Kidney (tissue), 14 donors: Measurements from ENCODE around the gene CTBS. TPM values are rescaled to one million over a fixed set of nuclear protein-coding genes. Genes with fewer than 3 reads are reported as not detected.

Source experiments
- DNase-seq, 5 donors: peaks; one replicate each; pipeline ENCODE4 v3.0.0-alpha.2; 2013 to 2020
- FAIRE-seq: peaks from 2 replicates; lab custom pipeline; 2012; peaks lifted over from hg19 to GRCh38; lab: Jason Lieb, UNC
- H3K27ac ChIP-seq, 2 donors: one replicate each; pipeline ENCODE4 v1.7.0; 2013; ENCODE audit warnings: low read depth in 2 of 2, low read length in 2 of 2, inconsistent platforms in 1 of 2
- H3K27me3 ChIP-seq: one replicate; pipeline ENCODE4 v1.7.1; 2013; ENCODE audit warnings: low read length, inconsistent platforms; ENCODE audit not compliant: control insufficient read depth, insufficient read depth
- H3K36me3 ChIP-seq, 3 donors: one replicate each; pipeline versions ENCODE4 v1.7.0 to v1.7.1; 2013; ENCODE audit warnings: low read length in 3 of 3, control low read depth in 1 of 3, inconsistent platforms in 1 of 3; ENCODE audit not compliant: insufficient read depth in 3 of 3, control insufficient read depth in 2 of 3
- H3K4me1 ChIP-seq, 3 donors: one replicate each; pipeline versions ENCODE4 v1.7.0 to v1.7.1; 2013; ENCODE audit warnings: low read length in 3 of 3, inconsistent platforms in 1 of 3, low read depth in 1 of 3; ENCODE audit not compliant: control insufficient read depth in 2 of 3, insufficient read depth in 2 of 3
- H3K4me3 ChIP-seq, 3 donors: one replicate each; pipeline versions ENCODE4 v1.7.0 to v1.8.1; 2013; ENCODE audit warnings: low read length in 3 of 3, control low read depth in 1 of 3, inconsistent platforms in 1 of 3
- H3K9ac ChIP-seq, 3 donors: one replicate each; pipeline versions ENCODE4 v1.7.0 to v1.7.1; 2013; ENCODE audit warnings: low read length in 3 of 3, control low read depth in 1 of 3, inconsistent platforms in 1 of 3
- H3K9me3 ChIP-seq, 3 donors: one replicate each; pipeline versions ENCODE4 v1.7.0 to v1.7.1; 2013; ENCODE audit warnings: low read length in 3 of 3, control low read depth in 1 of 3, inconsistent platforms in 1 of 3; ENCODE audit not compliant: control insufficient read depth in 2 of 3, insufficient read depth in 1 of 3
- intact Hi-C: fragments of 100-400 bp; cut with DNase I; formaldehyde crosslinking; loops from one replicate; pipeline ENCODE4 v1.11.1; 2022
- polyA plus RNA-seq: library from polyadenylated mRNA; stranded (reverse); fragments of 350-450 nt; fragmentation: Illumina TruSeq; extraction: RNeasy Lipid Tissue Mini Kit (QIAGEN cat#74804); gene quantifications from one replicate; pipeline ENCODE4 v1.2.3, GENCODE V29; 2014; ENCODE audit warnings: low read depth, low replicate concordance; ENCODE audit not compliant: insufficient read depth
- total RNA-seq: library from RNA; stranded (reverse); fragmentation: NEBNext Ultra II Directional; extraction: Animal tissue kit (Norgen Biotek cat#: 25700); gene quantifications from one replicate; pipeline ENCODE4 v1.2.1, GENCODE V29; 2021
- TF ChIP-seq, protein P1 (sequence below): IDR thresholded peaks from 3 replicates; pipeline ENCODE4 v1.5.1; 2012; ENCODE audit warnings: mild to moderate bottlenecking, moderate library complexity, borderline replicate concordance; ENCODE audit not compliant: insufficient read depth; ENCODE audit errors: extremely low read depth
- donor health status: control.
- donor health status: control.
- donor health status: control.
- donor health status: control.
- donor health status: control.
- donor health status: DM: yes; HTN: yes; CAD: no.
- donor health status: Normal renal cell carcinoma (clear cell type).

CTBS gene
- total and polyA plus RNA-seq, 2 donors from 2014 or later: 19.1 to 32.0 TPM

DNA sequence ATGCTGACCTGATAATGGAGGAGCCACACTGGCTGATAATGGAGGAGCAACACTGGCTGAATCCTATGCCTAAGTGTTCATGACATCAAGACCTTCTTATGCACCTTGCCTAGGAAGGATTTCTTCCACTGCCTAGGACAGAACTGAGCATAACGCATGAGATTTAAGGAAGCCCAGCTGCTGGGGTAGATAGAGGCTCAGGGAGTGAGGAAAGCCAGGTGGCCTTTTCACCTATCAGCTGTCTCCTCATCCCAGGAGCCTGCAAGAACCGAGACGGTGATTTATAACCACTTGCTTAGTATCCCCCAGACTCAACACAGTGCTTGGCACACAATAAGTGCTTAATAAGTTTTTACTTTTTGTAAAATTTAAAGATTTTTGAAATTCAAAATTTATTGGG, 7.4 kb upstream of the CTBS start:
- no peaks in the 10 kb centered on the region for H3K4me1 ChIP-seq
- DNase-seq (no peak), FAIRE-seq (no peak)
- no peak overlapping the region for H3K27ac ChIP-seq
- no peak overlapping the region for H3K4me3 ChIP-seq
- no peak overlapping the region for H3K9ac ChIP-seq
- TF ChIP-seq, protein P1, sequence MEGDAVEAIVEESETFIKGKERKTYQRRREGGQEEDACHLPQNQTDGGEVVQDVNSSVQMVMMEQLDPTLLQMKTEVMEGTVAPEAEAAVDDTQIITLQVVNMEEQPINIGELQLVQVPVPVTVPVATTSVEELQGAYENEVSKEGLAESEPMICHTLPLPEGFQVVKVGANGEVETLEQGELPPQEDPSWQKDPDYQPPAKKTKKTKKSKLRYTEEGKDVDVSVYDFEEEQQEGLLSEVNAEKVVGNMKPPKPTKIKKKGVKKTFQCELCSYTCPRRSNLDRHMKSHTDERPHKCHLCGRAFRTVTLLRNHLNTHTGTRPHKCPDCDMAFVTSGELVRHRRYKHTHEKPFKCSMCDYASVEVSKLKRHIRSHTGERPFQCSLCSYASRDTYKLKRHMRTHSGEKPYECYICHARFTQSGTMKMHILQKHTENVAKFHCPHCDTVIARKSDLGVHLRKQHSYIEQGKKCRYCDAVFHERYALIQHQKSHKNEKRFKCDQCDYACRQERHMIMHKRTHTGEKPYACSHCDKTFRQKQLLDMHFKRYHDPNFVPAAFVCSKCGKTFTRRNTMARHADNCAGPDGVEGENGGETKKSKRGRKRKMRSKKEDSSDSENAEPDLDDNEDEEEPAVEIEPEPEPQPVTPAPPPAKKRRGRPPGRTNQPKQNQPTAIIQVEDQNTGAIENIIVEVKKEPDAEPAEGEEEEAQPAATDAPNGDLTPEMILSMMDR: no peak
- no peaks in the 10 kb centered on the region for H3K27me3 ChIP-seq
- intact Hi-C loops: no loop called here
- H3K36me3 ChIP-seq: no peaks in the 10 kb centered on the region
- H3K9me3 ChIP-seq: no peaks in the 10 kb centered on the region

DNA sequence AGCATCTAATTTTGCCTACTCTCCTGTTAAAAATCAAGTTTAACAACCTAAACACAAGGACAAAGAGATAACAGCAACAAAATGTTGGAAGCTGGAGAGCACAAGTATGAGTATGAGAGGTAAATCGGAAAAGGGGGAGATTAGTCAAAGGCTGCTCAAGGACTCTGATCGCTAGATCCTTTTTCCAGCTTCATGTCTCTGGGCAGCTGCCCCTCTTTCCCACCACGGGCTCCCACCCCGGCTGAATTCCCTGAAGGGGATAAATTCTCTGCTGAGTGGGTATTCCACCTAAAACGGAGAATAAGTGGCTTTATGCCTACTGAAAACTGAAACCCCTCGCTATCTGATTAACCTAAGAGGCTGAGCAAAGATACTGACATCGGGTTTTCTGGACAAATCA, 696 bp upstream of the CTBS start:
- H3K27me3 ChIP-seq: no peaks in the 10 kb centered on the region
- H3K9ac ChIP-seq: peak overlapping the region in 1 of 3 donors; percentile 21
- TF ChIP-seq, protein P1: no peak
- DNase-seq (no peak), FAIRE-seq (no peak)
- intact Hi-C loops: no loop called here
- no peaks in the 10 kb centered on the region for H3K36me3 ChIP-seq
- H3K9me3 ChIP-seq: no peaks in the 10 kb centered on the region
- H3K4me3 ChIP-seq: peak overlapping the region; percentile 66 to 82 (median 73)
- peaks cover 0 to 3% (median 0%) of the 10 kb centered on the region in 3 donors for H3K4me1 ChIP-seq
- peak overlapping the region in 1 of 2 donors; percentile 30 for H3K27ac ChIP-seq

DNA sequence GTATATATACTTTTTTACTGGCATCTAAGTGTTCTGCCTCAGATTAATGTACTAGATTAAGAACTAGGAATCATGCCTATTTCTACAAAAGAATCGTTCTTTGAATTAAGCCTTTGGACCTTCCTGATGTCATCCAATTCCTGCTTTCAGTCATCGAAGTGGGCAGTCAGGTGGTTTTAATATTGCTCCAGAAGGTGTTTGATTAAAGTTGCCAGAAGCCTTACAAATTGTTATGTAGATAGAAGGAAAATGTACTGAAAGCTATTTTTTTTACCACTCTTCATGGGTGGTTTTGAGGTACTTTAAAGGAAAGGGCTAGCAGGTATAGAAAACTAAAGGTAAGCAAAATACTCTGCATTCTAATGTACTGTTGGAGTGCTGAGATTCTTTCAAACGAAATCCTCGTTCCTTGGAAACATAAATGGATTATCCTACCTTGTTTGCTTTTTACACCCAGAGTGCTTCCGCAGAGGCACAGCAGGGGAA, 716 bp downstream of the CTBS start:
- Histone ChIP-seq H3K4me1 (peaks cover 0 to 3% (median 0%) of the 10 kb centered on the region in 3 donors), H3K9ac (peak overlapping the region; percentile 57 to 98 (median 84)), H3K27ac (peak overlapping the region; percentile 98), H3K4me3 (peak overlapping the region; percentile 61 to 80 (median 74)), H3K9me3 (no peaks in the 10 kb centered on the region), H3K27me3 (no peaks in the 10 kb centered on the region), H3K36me3 (peaks cover 0 to 3% (median 0%) of the 10 kb centered on the region in 3 donors)
- intact Hi-C loops: no loop called here
- DNase-seq: peak in 1 of 5 donors; percentile 11
- FAIRE-seq: no peak
- TF ChIP-seq, protein P1: no peak

DNA sequence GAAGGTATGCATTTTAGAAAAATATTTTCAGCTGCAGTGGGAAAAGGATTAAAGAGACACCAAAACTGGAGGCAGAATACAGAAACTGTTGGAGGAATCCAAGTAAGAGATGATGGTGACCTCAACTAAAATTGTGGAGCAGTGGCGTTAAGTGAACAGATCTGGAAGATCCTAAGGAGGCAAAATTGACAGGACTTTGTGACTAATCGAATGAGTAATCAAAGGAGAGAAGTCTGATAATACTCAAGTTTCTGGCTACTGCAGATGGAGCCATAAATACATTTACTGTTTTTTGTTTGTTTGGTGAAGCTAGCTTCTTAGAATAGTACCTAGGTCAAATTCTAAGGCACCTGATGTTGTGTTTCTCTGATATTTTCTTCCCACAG, 3.1 kb downstream of the CTBS start:
- FAIRE-seq (no peak), DNase-seq (no peak)
- Histone ChIP-seq H3K4me1 (peaks cover 0 to 3% (median 0%) of the 10 kb centered on the region in 3 donors), H3K9me3 (no peaks in the 10 kb centered on the region), H3K36me3 (peaks cover 0 to 5% (median 0%) of the 10 kb centered on the region in 3 donors), H3K4me3 (no peak overlapping the region), H3K9ac (no peak overlapping the region), H3K27ac (no peak overlapping the region), H3K27me3 (no peaks in the 10 kb centered on the region)
- TF ChIP-seq, protein P1: no peak
- intact Hi-C loops: no loop called here
